Osteoblast (primary cell): ENCODE results near the gene PITPNM2. TPM values are rescaled to one million over a fixed set of nuclear protein-coding genes. Genes with fewer than 3 reads are reported as not detected.

Experiments used
- DNase-seq: peaks from one replicate; pipeline ENCODE4 v3.0.0; 2011; ENCODE audit warnings: low spot score, mixed read lengths; ENCODE audit not compliant: insufficient read length; ENCODE audit errors: missing footprints
- H2AFZ ChIP-seq: 2 replicates; pipeline ENCODE4 v1.6.0; 2011; ENCODE audit warnings: mild to moderate bottlenecking, low read length
- H3K27ac ChIP-seq: 2 replicates; pipeline ENCODE4 v1.5.1; 2011; ENCODE audit warnings: mild to moderate bottlenecking, low read depth, low read length, moderate library complexity
- H3K27me3 ChIP-seq: 2 replicates; pipeline ENCODE4 v1.6.0; 2012; ENCODE audit warnings: mild to moderate bottlenecking, control low read depth, inconsistent platforms, low read length, moderate library complexity; ENCODE audit not compliant: insufficient read depth
- H3K36me3 ChIP-seq: 2 replicates; pipeline ENCODE4 v1.5.1; 2011; ENCODE audit warnings: mild to moderate bottlenecking, low read length, control low read depth, moderate library complexity; ENCODE audit not compliant: insufficient read depth
- H3K4me1 ChIP-seq: 2 replicates; pipeline ENCODE4 v1.5.1; 2011; ENCODE audit warnings: mild to moderate bottlenecking, low read length, control low read depth, moderate library complexity; ENCODE audit not compliant: insufficient read depth
- H3K4me2 ChIP-seq: 2 replicates; pipeline ENCODE4 v1.6.0; 2011; ENCODE audit warnings: mild to moderate bottlenecking, low read length; ENCODE audit not compliant: insufficient read depth
- H3K4me3 ChIP-seq: fragments of 200-600 bp; sonication (generic); 3 replicates; pipeline ENCODE4 v1.5.1; 2012; ENCODE audit warnings: mild to moderate bottlenecking, low read length, inconsistent platforms; ENCODE audit not compliant: insufficient read depth
- H3K79me2 ChIP-seq: 2 replicates; pipeline ENCODE4 v1.6.0; 2012; ENCODE audit warnings: mild to moderate bottlenecking, low read length, control low read depth, inconsistent platforms; ENCODE audit not compliant: insufficient read depth
- H3K9me3 ChIP-seq: 2 replicates; pipeline ENCODE4 v1.5.1; 2011; ENCODE audit warnings: low read depth, low read length, control low read depth
- H4K20me1 ChIP-seq: 2 replicates; pipeline ENCODE4 v1.6.0; 2012; ENCODE audit warnings: mild to moderate bottlenecking, low read length, control low read depth; ENCODE audit not compliant: insufficient read depth
- CTCF ChIP-seq: IDR thresholded peaks from 2 replicates; pipeline ENCODE4 v1.5.1; 2011; ENCODE audit warnings: mild to moderate bottlenecking, low read depth, low read length, moderate library complexity; ENCODE audit errors: extremely low read depth
- total RNA-seq: library from RNA; depleted of rRNA; stranded (reverse); fragments of >200 nt; gene quantifications from 2 replicates; pipeline ENCODE4 v1.2.3, GENCODE V29; 2012

The PITPNM2 gene
- total RNA-seq, 1 donor = 3.3 TPM

- Histone ChIP-seq H3K79me2 (peaks cover 26% of the 10 kb centered on the region), H4K20me1 (peaks cover 3% of the 10 kb centered on the region), H3K27ac (no peak overlapping the region), H2AFZ (no peak overlapping the region), H3K36me3 (no peaks in the 10 kb centered on the region), H3K4me2 (no peak overlapping the region), H3K4me3 (no peak overlapping the region), H3K4me1 (peaks cover 24% of the 10 kb centered on the region), H3K27me3 (no peaks in the 10 kb centered on the region), H3K9me3 (no peaks in the 10 kb centered on the region)
- TF ChIP-seq CTCF = no peak
- no peak for DNase-seq
These were observed 15.2 kb downstream of the PITPNM2 start for GRCh38 chr12:123135688-123136087.

GRCh38 chr12:123134826-123135225 is 16.1 kb downstream of the PITPNM2 start:
- no peak for DNase-seq
- no peaks in the 10 kb centered on the region for H3K27me3 ChIP-seq
- H3K4me3 ChIP-seq = no peak overlapping the region
- no peaks in the 10 kb centered on the region for H3K9me3 ChIP-seq
- peaks cover 3% of the 10 kb centered on the region for H4K20me1 ChIP-seq
- peaks cover 22% of the 10 kb centered on the region for H3K79me2 ChIP-seq
- no peak for TF ChIP-seq CTCF
- H3K27ac ChIP-seq = no peak overlapping the region
- no peaks in the 10 kb centered on the region for H3K36me3 ChIP-seq
- peaks cover 16% of the 10 kb centered on the region for H3K4me1 ChIP-seq
- H3K4me2 ChIP-seq = no peak overlapping the region
- H2AFZ ChIP-seq = no peak overlapping the region

GRCh38 chr12:123134271-123134671 is 16.6 kb downstream of the PITPNM2 start:
- Histone ChIP-seq H3K4me1 (peaks cover 15% of the 10 kb centered on the region), H3K27ac (no peak overlapping the region), H3K4me3 (no peak overlapping the region), H3K36me3 (no peaks in the 10 kb centered on the region), H3K79me2 (peaks cover 17% of the 10 kb centered on the region), H3K9me3 (no peaks in the 10 kb centered on the region), H3K4me2 (no peak overlapping the region), H2AFZ (no peak overlapping the region), H3K27me3 (no peaks in the 10 kb centered on the region), H4K20me1 (peaks cover 3% of the 10 kb centered on the region)
- no peak for DNase-seq
- TF ChIP-seq CTCF = no peak

- no peak overlapping the region for H3K27ac ChIP-seq
- no peak overlapping the region for H3K4me2 ChIP-seq
- no peak overlapping the region for H3K4me3 ChIP-seq
- H3K4me1 ChIP-seq = peaks cover 15% of the 10 kb centered on the region
- no peaks in the 10 kb centered on the region for H3K36me3 ChIP-seq
- H2AFZ ChIP-seq = no peak overlapping the region
- H3K79me2 ChIP-seq = peaks cover 19% of the 10 kb centered on the region
- DNase-seq = no peak
- no peak for TF ChIP-seq CTCF
- no peaks in the 10 kb centered on the region for H3K27me3 ChIP-seq
- no peaks in the 10 kb centered on the region for H3K9me3 ChIP-seq
- peaks cover 3% of the 10 kb centered on the region for H4K20me1 ChIP-seq
These were observed 17.2 kb downstream of the PITPNM2 start for GRCh38 chr12:123133701-123134100.
